ENCODE results near the gene FERD3L. TPM values are rescaled to one million over a fixed set of nuclear protein-coding genes. Genes with fewer than 3 reads are reported as not detected.

The FERD3L gene
- total RNA-seq, 1 experiment from 2014 or later = not detected

DNA sequence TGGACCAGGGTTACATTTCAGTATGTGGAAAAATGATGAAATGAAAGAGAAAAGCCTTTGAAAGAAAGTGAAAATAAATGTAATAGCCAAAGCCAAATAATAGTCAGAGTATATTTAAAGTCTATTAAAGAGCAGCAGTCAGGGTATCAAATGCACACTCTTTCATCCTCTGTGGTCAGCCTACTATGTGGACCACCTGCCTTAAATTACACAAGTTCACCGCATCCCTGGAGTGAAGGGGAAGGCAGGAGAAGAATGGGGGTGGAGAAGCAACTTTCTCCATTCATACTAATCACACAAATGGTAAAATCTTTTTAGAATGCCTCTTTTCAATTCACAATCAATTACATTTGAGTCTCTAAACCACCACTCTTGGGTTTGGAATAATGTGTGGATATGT is 43.7 kb downstream of the FERD3L start:
- no peak for DNase-seq (ENCODE audit: low read depth)

GRCh38 chr7:19099924-19100323 is 45.3 kb downstream of the FERD3L start:
- DNase-seq (ENCODE audit: low read depth) = no peak

GRCh38 chr7:19099194-19099593 is 46.0 kb downstream of the FERD3L start:
- no peak for DNase-seq (ENCODE audit: low read depth)

- no peak for DNase-seq (ENCODE audit: low read depth)
These were observed 46.7 kb downstream of the FERD3L start for GRCh38 chr7:19098510-19098909.

DNA sequence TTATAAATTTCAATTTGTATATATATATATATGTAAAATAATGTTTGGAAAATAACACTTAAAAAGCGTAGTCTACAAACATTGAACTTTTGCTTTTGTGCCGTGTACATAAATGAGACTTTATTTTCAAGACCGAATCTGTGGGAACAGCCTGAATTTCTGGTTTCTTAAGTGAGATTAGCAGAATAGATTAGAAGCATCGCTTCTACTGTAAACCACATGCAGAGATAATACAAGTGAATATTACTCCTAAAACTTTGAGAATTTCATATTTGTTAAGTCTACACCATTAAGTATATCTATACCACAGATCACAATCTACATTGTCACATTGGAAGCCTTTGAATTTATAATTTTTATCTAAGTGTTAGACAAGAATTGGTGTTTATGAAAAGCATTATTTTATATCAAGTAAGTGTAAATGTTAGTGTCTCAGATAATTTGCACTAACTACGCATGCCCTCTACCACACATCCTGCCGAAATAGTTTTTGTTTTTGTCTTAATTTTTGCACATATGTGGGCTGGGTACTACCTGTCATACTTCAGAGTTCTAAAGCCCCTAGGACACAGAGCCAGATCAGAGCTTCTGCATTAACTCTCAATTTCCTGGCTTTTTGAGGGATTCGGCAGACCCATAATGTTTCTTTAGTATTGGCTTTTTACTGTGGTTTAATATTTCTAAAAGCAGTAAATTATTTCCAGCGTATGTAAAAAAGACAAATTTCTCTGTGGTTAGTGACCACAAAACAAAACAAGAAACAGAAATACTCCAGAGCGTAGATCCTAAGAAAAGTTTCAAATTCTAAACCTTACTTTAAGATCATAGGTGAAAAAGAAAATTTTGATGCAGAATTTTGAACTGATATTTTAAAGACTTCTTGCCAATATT is 47.8 kb downstream of the FERD3L start:
- no peak for DNase-seq (ENCODE audit: low read depth)

DNA sequence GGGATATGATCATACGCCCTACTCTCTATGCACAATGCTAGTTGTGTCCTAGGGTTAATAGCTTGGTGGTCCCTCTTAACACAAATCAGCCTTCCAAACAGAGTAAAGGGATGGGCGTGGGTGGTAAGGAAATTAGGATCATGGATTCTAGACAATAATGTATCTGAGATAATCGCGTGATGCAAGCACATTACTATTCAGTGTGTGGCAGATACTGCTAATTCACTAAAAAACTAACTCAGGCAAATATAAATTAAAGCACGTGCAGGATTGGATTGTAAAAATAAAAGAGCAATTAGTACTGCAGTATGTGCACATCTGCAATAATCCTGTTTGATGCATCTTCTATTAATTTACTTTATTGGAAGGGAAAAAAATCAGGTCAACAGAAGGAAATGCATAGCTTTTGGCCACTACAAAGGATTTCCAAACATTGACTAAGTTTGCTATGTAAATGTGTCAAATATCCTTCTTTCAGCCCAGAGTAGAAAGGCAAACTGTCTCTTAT is 49.8 kb downstream of the FERD3L start:
- DNase-seq (ENCODE audit: low read depth) = no peak

Other genes starting within 250 kb of the FERD3L start
- gene TWIST1, start 27.8 kb downstream of the FERD3L start, total RNA-seq (2014; rRNA removed) = 145 and 175 TPM in 2 replicates